ENCODE results near the gene CCL21.

GRCh38 chr9:34709196-34709978 lies 549 bp downstream of the CCL21 start:
- TF ChIP-seq ZXDB (tag by site-specific recombination; IDR thresholded peaks at IDR 0.05), result no peak
- TF ChIP-seq CTCF (tag by site-specific recombination; IDR thresholded peaks at IDR 0.05), result no peak
- TF ChIP-seq, protein P1, sequence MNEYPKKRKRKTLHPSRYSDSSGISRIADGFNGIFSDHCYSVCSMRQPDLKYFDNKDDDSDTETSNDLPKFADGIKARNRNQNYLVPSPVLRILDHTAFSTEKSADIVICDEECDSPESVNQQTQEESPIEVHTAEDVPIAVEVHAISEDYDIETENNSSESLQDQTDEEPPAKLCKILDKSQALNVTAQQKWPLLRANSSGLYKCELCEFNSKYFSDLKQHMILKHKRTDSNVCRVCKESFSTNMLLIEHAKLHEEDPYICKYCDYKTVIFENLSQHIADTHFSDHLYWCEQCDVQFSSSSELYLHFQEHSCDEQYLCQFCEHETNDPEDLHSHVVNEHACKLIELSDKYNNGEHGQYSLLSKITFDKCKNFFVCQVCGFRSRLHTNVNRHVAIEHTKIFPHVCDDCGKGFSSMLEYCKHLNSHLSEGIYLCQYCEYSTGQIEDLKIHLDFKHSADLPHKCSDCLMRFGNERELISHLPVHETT (tag by site-specific recombination; IDR thresholded peaks at IDR 0.05), result no peak
- no peak for TF ChIP-seq ZBTB8A (tag by site-specific recombination; IDR thresholded peaks at IDR 0.05)
- no peak for TF ChIP-seq SALL2 (tag by site-specific recombination; IDR thresholded peaks at IDR 0.05; ENCODE audit: borderline replicate concordance)
- TF ChIP-seq KLF16 (tag by site-specific recombination; IDR thresholded peaks at IDR 0.05), result no peak
- no peak for TF ChIP-seq ZNF600 (tag by site-specific recombination; IDR thresholded peaks at IDR 0.05)
- no peak for TF ChIP-seq ZBTB17 (tag by site-specific recombination; IDR thresholded peaks at IDR 0.05)
- TF ChIP-seq, protein P2, sequence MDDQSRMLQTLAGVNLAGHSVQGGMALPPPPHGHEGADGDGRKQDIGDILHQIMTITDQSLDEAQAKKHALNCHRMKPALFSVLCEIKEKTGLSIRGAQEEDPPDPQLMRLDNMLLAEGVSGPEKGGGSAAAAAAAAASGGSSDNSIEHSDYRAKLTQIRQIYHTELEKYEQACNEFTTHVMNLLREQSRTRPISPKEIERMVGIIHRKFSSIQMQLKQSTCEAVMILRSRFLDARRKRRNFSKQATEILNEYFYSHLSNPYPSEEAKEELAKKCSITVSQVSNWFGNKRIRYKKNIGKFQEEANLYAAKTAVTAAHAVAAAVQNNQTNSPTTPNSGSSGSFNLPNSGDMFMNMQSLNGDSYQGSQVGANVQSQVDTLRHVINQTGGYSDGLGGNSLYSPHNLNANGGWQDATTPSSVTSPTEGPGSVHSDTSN (CRISPR knock-in tag; IDR thresholded peaks at IDR 0.05), result no peak
- no peak for TF ChIP-seq ZNF670 (tag by site-specific recombination; IDR thresholded peaks at IDR 0.05; ENCODE audit: low read depth)
- no peak for TF ChIP-seq REPIN1 (tag by site-specific recombination; IDR thresholded peaks at IDR 0.05; ENCODE audit: low read depth)
- no peak for TF ChIP-seq ZNF221 (tag by site-specific recombination; IDR thresholded peaks at IDR 0.05; ENCODE audit: borderline replicate concordance)
